Fibroblast of the conjunctiva (primary cell): ENCODE data around the gene CCND1.
"Not testable (repeated sequence)": the region's sequence is repeated elsewhere in the genome, so short reads cannot be mapped to it uniquely, and the experiment has no call there.

Source experiments
- DNase-seq: peaks from one replicate; pipeline ENCODE4 v3.0.0-alpha.2; 2010; ENCODE audit warnings: low read depth

The CCND1 gene

DNA sequence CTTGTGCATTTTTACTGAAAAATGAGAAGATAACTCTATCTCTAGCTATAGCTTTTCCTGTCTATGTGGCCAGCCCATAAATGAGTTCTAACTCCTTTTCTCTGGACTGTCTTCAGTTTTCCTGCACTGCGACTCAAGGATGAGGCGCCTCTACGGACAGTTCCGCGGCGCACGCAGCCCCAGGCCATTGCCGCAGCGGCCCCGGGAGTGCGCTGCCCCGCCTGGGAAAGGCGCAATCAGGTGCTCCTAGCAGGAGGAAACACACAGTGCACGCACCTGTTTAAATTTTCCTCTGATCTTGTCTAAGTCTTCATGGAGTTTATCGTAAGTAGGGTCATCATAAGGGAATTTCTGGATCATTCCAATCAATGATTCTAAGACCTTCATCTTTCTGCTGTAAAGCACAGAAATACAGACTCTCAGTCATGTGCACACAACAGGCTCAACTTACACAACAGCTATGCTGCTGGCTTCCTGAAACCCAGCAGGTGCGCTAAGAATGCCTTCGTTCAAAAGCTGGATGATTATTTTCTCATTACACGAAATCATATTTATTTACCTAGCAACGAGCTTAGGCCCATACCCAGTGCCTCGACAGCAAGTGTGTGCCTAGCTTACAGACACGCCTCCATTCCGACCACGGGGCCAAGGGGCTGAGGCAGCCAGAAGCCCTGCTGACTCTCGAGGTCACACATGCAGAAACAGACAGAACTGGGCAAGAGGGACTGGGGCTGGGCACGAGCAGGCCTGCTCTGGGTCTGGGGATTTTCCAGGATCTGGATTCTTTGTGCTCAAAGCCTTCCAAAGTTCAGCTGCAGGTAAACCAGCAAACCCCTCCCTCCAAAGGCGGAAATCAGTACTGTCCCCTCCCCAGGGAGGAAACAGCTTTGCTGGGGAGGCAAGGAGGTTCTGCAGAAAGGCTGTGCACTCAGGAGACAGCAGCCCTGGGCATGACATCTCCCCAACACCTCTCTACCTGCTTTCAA, 27.0 kb downstream of the CCND1 start:
- DNase-seq = no peak

DNA sequence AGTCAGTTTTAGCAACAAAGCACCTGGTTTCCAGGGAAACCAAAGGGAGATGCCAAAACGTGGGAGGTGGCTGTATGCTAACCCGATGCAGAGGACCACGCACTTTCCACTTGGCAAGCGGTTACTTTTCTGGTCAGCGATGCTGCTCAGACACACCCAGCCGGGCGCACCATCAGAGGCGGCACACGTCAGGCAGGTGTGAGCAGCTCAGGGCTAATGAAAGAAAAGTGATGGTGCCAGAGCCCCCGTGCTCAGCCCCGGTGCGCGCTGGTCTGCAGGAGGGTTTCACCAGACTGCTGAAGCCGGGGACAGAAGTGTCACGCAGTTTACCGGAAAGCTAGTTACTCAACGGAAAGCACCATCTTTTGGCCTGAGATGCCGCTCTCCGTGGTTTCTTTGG, 28.5 kb downstream of the CCND1 start:
- DNase-seq = no peak

DNA sequence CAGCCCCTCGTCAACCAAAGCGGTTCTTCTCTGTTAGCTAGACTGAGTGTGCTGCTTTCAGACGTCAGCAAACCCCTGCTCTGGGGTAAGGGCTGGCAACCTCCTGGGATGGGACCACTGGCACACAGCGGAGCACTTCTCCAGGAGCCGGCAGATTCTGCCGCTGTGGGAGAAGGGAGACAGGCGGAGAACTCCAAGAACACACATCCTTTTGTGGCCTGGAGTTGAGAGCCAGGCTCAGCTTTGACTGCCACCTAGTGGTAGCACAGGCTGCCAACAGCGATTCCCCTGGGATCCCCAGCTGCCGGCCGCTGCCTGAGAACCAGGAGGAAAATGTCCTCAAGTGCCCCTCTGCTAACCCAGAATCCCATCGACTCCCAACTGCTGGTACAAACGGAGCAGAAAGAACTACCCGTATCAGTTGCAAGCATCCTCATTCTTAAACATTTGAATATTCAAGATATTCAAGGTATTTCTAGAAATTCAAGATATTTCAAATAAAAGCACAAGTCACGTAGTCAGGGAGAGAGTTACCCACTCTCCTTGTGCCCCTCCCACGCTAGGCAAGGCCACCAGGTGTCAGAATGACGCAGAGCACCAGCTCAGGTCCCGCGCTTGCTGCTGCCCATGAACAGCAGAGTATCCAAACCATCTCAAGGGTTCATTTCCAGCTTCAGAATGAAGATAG, 29.3 kb downstream of the CCND1 start:
- DNase-seq = peak; percentile 82

DNA sequence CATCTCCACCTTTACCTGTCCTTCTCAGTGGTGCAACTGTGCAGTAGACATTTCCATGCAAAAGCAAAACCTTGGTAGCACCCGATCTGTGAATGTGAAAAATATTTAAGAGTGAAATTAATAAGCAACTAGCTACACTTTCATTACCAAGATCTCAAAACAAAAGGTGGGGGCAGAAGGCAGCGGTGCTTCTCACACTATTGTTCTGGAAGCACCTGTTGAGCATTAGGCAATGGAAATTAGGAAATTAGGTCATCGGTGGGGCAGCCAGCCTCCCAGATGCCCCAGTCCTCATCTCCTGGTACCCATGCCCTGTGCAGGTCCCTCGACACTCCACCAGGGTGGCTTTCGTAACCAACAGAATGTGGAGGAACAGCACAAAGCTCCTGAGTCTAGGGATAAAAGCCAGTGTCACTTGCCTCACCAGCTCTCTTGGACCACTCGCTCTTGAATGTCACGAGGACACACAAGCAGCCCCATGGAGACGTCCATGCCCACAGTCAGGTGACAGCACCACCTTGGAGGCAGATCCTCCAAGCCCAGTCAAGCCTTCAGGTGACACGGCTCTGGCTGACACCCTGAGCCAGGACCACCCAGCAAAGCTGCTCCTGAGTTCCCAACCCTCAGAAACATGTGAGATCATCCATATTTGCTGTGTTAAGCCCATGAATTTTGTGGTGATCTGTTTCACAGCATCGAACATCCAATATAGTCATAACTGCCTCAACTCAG, 30.9 kb downstream of the CCND1 start:
- DNase-seq = no peak

DNA sequence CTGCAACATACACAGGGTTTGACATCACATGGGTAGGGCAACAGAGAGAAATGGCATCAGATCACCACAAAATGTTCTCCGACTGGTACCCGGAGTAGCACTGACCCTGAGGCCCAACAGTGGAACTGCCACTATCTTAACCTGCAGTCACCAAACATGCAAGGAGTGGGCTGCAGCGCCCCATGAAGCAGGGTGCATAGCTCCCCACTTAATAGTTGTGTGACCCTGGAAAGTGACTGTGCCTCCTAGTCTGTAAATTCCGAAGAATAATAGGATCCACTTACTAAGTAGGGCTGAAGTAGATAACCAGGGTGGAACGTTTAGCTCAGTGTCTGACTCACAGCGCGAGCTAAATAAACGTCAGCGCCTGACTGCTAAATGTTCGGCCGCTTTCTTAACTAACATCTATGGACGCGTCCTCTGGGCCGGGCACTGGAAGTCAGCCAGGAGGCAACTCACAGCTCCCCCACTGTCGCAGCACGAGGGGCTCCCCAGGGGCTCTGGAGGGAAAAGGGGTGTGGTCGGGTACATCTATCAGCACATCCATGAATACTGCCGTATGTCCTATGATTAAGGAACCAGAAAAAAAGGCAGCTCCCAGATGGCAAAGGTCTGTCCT, 33.4 kb downstream of the CCND1 start:
- DNase-seq = peak; percentile 20

DNA sequence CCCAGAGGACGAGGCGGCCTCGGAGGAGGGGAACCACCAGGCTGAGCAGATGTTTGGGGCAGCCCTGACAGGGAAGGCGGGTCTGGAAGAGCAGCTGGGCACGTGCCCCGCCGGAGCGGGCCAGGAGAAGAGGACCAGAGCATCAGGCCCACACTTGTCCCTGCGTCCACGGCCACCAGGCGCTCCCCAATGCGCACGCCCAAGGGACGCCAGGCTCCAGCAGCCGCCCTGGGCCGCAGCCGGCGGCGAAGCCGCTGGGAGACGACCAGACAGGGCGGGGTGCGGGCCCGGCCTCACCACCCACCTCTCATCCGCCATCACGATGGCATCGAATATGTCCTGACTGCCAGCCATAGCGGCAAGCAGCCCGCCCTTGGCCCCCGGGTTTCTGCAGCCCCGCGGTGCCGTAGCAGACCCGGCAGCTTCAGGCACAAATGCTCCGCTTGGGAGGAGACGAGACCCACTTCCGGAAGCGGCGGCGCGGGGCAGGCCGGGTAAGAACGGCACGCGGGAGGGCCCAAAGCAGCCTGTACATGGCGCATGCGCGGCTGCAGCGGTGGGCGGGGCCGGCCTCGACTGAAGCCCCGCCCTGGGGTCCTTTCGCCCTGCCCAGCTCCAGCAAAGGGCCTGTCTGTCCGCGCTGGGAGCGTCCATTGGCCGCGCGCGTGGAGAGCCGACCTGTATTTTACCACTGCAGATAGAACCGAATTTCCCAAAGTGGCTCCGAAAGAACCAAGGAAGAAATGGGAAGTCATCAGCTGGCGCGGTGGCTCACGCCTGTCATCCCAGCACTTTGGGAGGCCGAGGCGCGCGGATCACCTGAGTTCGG, 34.1 kb downstream of the CCND1 start, which contains the start of gene LTO1:
Gene LTO1 (minus strand): TSS at position 468 of the 829 bp plus-strand sequence. CDS start 114 bp downstream, at position 354.
- peak; percentile 94 for DNase-seq

DNA sequence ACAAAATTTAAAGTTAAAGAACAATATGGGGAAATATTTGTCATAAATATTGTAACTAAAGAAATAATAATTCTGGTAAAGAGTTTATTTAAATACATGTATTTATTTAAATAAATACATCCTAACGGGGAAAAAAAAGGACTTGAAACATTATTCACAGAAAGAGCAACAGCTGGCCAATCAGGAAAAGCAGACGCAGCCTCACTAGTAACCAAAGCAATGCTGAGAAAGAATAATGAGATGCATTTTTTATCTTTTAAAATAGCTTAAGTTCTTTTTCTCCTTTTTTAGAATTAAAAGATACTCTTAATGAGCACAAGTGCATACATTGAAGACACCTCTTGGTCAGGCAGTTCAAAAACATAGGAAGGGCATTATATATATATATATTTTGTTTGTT, 36.8 kb downstream of the CCND1 start:
- DNase-seq = no peak

DNA sequence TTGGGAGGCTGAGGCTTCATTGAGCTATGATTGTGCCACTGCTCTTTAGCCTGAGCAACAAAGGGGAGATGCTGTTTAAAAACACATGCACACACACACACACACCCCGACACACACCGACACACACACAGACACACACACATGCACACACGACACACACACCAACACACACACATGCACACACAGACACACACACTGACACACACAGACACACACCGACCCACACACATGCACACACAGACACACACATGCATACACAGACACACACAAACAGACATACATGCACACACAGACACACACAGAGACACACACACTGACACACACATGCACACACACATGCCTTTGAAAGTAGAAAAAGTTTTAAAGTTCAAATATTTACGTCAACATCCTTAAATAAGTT, 39.7 kb downstream of the CCND1 start:
- DNase-seq = no peak

DNA sequence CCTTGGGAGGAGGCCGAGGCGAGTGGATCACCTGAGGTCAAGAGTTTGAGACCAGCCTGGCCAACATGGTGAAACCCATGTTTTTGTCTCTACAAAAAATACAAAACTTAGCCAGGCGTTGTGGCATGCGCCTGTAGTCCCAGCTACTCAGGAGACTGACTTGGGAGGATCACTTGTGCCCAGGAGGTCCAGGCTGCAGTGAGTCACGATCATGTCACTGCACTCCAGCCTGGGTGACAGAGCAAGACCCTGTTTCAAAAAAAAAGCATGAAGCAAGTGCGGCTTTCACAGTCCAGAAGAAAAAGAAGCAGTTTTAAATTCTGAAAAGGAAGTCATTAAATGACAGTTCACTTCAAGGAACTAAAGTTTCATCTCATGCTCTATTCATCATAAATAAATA, 41.3 kb downstream of the CCND1 start:
- DNase-seq = no peak

DNA sequence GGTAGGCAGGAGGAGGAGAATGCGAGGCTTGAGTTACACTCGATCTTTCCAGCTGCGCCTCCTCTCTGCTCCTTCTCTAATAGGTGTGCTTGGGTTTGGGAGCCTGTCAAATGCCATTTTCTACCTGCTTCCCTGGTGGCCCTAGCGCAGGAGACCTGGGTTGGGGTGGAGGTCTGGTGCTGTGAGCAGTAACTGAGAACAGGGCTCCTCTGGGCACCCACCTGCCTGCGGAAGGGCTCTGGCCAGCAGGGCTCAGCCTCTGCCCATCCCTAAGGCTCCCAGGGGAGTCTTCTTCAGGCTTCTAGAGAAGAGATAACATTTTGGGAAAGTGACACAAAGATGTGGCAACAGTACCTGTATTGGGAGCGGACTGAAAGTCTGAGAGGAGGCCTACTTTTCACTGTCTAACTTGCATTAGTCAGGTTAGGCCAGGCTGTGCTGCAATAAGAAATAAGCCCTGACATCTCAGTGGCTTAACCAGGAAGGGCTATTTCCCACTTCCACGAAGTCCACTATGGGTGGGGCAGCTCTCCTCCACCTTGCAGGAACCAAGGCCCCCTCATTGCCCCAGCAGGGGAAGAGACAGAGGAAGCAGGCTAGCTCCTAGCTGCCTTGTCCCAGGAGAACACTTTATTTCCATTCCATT, 41.8 kb downstream of the CCND1 start:
- DNase-seq = no peak

DNA sequence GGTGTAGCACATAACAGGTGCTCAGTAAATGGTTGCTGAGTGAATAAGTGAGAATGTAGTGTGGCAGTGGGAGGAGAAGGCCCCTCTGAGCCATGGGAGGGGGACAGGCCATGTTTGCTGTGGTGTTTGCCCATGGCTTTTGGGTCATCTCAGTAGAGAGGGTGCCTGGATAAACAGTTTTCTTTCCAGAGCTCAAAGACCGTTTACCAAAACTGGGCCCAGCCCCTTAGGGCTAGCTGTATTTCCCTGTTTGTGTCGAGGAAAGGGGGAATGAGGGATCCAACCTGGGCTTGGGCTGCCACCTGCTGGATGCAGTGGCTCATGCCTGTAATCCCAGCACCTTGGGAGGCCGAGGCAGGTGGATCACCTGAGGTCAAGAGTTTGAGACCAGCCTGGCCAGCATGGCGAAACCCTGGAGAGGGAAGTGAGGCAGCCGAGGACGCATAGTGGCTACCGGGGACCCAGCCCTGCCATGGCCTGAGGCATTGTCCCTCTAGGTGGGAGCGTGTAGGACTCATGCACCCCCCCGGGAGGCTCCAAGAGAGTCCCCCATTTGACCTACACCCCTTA, 42.9 kb downstream of the CCND1 start:
- DNase-seq = no peak

DNA sequence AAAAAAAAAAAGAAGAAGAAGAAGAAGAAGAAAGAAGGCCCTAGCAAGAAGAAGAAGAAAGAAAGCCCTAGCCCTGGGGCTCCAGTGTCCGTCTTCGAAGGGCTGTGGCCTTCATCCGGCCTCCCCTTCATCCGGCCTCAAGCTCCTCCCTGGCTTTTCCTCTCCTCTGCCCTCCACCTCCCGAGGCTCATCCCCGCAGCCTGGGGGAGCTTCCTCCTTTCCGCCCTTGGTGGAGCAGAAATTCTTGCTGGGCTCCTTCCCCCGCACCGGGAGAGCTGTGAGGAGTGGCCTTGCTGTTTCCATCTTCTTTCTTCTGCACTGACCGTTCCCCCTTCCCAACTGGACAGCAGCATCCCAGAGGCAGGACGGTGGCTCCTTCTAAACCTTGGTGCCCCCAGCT, 43.7 kb downstream of the CCND1 start:
- no peak for DNase-seq

DNA sequence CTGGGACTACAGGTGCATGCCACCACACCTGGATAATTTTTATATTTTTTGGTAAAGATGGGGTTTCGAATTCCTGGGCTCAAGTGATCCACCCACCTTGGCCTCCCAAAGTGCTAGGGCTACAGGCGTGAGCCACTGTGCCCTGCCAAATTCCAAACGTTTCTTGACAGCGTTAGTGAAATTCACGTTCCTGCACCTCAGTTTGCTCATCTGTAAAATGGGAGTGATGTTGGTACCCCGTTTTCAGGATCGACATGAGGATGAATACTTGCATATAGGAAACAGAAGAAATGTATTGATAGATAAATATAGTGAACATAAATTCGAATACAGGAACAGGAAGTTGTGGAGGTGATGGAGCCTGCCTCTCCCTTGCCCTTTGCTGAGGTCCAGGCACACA, 44.4 kb downstream of the CCND1 start:
- no peak for DNase-seq

DNA sequence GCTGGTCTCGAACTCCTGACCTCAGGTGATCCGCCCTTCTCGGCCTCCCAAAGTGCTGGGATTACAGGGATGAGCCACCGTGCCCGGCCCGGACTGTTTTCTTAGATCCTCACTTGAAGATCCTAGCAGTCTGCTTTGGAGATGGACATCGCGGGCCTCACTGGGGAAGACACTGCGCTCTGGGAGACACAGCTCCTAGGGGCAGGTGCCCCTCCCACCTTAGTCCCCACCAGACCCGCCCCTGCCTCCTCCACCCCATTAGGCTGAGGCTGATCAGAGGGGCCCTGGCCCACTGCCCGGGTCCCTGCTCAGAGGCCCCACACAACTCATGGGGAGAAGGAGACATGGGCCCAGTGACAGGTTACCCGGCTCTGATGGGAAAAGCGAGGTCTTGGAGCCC, 45.5 kb downstream of the CCND1 start:
- no peak for DNase-seq

DNA sequence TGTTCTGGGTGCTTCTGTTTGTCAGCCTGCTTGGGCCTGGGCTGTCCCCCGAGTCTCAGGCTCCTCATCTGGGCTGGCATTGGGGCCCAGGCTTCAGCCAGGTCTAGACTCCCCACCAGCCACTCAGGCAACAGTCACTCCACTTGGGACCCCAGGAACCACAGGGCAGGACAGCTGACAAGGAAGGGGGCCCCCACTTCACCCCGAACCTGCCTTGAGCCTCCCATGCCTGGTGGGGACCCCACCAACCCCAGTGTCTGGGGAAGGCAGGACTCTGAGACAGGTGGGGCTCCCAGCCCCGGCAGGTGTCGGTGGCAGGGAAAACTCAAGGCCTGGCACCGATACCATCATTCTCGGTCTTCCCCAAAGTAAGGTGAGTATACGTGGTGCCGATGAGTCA, 45.9 kb downstream of the CCND1 start:
- no peak for DNase-seq

DNA sequence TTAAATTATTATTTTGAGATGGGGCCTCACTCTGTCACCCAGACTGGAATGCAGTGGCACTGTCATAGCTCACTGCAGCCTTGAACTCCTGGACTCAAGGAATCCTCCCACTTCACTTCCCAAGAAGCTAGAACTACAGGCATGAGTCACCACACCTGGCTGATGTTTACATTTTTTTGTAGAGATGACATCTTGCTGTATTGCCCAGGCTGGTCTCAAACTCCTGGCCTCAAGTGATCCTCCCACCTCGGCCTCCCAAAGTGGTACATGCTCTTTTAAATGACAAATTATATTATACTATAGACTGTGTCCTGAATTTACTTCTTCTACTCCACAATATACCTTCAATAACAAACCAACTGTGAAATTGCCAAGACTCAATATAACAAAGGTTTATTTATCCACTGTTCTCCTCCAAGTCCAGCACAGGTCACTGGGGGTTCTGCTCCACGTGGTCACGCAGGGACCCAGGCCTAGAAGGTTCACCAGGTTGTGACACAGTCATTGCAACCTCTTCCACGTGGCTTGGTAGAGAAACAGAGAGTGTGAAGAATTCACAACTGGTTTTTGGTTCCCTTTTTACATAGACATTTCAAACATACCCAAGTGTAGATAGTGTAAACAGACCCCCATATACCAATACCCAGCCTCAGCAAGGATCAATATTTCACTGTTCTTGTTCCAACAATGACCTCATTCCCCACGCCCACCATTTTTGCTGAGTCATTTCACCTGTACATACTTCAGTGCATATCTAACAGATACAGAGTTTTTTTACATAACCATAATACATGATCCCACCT, 47.2 kb downstream of the CCND1 start:
- DNase-seq = not testable (repeated sequence)

DNA sequence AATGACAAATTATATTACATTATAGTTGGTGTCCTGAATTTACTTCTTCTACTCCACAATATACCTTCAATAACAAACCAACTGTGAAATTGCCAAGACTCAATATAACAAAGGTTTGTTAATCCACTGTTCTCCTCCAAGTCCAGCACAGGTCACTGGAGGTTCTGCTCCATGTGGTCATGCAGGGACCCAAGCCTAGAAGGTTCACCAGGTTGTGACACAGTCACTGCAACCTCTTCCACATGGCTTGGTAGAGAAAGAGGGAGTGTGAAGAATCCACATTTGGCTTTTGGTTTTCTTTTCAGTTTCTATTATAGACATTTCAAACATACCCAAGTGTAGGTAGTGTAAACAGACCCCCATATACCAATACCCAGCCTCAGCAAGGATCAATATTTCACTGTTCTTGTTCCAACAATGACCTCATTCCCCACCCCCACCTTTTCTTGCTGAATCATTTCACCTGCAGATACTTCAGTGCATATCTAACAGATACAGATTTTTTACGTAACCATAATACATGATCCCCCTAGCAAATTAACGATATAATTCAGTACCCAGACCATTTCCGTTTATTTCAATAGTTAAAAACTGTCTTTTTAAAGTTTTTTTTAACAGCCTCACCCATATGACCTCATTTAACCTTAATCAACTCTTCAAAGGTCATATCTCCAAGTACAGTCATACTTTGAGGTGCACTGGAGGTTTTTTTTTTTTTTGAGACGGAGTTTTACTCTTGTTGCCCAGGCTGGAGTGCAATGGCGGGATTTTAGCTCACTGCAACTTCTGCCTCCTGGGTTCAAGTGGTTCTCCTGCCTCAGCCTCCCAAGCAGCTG, 48.7 kb downstream of the CCND1 start:
- DNase-seq = no peak

DNA sequence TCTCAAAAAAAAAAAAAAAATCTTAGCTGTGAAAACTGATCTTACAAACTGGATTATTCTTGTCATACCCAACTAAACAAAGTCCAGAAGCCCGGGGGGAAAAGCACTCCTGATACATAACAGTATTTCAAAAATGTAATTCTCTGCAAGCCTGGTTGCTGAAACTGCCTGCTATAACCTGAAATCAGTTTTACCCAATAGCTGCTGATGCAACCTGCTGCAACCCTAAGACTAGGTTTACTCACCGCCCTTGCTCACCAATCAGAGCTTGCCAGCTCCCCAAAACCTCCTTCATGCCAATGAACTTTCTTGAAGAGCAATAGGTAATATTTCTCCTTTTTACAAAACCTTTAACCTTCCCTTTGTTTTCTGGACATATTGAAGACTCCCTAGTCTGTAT, 50.5 kb downstream of the CCND1 start:
- peak; percentile 55 for DNase-seq

DNA sequence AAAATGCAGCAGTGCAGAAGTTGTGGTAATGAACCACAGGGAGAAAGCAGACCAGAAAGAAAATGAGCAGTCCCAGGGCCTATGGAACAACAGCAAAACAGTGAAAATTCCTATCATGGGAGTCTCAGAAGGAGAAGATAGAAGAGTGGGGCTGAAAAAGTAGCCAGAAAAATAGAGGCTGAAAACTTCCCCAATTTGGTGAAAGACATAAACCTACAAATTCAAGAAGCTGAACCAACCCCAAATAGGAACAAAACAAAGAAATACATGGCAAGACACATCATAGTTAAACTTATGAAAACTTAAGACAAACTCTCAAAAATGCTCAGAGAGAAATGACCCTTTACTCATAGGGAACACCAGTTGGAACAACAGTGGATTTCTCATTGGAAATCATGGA, 51.5 kb downstream of the CCND1 start:
- DNase-seq = no peak
